A172 (cell line): Measurements from ENCODE around the gene FFAR2. TPM values are rescaled to one million over a fixed set of nuclear protein-coding genes. Genes with fewer than 3 reads are reported as not detected.
"Not testable (repeated sequence)": the region's sequence is repeated elsewhere in the genome, so short reads cannot be mapped to it uniquely, and the experiment has no call there.

Experiments
- DNase-seq: peaks from one replicate; pipeline ENCODE4 v3.0.0-alpha.2; 2015; ENCODE audit warnings: low spot score
- total RNA-seq: library from RNA; depleted of rRNA; stranded (reverse); fragments of >200 nt; shearing (Covaris generic); gene quantifications from 2 replicates; pipeline ENCODE4 v1.2.3, GENCODE V29; 2014; rRNA removed

FFAR2 gene
- total RNA-seq, result not detected in 2 replicates

DNA sequence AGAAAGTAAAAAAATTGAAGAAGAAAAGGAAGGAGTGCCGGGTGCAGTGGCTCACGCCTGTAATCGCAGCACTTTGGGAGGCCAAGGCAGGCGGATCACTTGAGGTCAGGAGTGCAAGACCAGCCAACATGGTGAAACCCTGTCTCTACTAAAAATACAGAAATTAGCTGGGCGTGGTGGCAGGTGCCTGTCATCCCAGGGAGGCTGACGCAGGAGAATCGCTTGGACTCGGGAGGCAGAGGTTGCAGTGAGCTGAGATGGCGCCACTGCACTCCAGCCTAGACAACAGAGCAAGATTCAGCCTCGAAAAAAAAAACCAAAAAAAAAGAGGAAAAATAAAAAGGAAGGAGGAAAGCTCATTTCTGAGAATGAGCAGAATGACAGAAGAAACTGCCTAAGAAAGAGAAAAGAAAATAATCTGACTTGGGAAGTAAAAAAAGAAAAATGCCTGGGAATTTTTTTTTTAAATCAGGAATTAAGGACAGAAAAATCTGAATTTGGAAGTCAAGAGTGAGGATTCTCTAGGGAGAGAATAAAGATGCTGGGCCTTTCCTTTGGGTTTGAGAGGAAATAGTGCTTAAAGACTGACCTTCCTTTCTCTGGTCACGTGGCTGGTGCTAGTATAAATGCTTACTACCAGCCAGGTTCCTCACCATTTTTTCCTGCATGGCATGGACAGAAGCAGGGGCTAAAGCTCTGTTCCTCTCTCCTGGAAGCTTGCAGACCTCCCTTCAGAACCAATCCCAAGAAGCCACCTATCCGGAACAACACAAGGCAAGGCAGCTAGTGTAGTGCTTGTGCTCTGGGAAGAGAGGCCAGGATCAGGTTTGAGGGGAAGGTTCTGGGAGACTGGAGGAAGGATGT lies at the start of gene FFAR2:
FFAR2 (plus strand) TSS at position 652 of the 864 bp plus-strand sequence. CDS start 1,458 bp downstream, outside the sequence.
- no peak for DNase-seq

DNA sequence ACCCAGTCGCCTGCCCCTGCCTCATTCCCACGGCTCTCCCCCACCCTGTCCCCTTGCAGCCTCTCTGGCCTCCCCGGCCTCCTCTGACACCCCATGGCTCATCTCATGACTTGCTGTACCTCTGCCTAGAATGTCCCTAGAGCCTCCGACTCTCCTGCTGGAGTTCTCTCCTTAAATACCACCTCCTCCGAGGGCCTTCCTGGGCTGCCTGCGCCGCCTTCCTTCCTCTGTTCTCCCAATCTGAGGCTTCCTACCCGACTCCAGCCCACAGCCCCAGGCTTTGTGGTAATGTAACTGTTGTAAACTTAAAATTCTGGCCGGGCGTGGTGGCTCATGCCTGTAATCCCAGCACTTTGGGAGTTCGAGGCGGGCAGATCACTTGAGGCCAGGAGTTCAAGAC lies 49.5 kb upstream of the FFAR2 start:
- DNase-seq, result no peak

DNA sequence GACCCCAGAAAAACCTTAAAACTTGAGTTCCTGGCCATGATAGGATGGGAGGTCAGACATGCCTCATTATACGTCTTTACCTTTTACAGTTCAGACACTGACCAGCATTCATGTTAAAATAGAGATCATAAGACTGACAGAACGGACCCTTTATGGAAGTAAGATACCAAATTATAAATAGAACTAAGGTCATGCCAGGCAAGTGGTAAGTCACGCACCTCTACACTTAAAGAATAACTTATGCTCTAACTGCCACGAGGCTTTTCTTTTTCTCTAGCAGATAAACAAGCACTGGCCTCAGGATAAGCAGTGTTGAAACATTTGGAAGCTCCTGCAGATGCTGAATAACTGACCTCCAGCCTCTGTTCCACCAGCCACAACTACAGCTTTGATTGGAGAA lies 48.8 kb upstream of the FFAR2 start:
- no peak for DNase-seq

DNA sequence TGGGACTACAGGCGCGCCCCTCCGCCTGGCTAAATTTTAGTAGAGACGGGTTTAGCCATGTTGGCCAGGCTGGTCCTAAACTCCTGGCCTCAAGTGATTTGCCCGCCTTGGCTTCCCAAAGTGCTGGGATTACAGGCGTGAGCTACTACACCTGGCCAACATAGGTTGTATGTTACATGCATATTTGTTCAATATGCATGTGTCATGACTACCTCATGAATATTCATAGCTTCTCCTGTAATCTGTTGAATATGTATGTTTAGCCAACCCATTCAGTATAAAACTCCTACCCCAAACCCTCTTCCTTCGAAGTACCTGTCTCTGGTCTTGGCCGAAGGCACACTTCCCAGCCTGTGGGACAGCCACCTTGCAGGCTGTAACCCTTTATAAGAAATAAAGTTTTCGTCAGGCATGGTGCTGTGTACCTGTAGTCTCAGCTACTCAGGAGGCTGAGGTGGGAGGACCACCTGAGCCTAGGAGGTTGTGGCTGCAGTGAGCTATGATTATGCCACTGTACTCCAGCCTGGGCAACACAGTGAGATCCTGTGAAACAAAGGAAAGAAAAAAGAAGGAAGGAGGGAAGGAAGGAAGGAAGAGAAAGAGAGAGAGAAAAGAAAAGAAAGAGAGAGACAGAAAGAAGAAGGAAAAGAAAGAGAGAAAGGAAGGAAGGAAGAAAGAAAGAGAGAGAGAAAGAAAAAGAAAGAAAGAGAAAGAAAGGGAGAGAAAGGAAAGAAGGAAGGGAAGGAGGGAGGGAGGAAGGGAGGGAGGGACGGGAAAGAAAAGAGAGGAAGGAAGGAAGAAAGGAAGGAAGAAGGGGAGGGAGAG lies 47.9 kb upstream of the FFAR2 start:
- no peak for DNase-seq

DNA sequence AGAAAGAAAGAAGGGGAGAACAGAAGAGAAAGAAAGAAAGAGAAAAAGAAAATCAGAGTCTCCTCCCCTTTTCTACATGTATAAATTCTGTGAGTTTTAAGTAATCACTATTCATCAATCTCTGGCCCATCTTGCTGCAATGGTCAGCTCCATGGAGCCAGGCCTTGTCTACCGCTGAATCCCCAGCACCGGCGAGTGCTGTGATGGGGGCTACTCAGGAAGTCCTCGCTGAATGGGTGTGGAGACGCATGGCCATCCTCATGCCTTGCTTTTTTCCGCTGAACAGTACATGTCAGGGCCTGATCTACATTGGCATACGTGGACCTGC lies 47.3 kb upstream of the FFAR2 start:
- no peak for DNase-seq

DNA sequence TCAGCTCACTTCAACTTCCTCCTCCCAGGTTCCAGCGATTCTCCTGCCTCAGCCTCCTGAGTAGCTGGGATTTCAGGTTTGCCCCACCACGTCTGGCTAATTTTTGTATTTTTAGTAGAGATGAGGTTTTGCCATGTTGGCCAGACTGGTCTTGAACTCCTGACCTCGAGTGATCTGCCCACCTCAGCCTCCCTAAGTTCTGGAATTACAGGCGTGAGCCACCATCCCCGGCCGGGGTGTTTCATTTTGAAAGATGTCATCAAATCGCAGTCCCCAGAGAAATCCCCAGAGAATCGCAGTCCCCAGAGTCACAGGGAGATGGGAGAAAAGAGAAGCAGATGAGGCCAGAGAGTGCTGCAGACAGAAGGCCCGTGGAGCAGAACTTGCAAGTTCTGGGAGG lies 46.6 kb upstream of the FFAR2 start:
- not testable (repeated sequence) for DNase-seq

DNA sequence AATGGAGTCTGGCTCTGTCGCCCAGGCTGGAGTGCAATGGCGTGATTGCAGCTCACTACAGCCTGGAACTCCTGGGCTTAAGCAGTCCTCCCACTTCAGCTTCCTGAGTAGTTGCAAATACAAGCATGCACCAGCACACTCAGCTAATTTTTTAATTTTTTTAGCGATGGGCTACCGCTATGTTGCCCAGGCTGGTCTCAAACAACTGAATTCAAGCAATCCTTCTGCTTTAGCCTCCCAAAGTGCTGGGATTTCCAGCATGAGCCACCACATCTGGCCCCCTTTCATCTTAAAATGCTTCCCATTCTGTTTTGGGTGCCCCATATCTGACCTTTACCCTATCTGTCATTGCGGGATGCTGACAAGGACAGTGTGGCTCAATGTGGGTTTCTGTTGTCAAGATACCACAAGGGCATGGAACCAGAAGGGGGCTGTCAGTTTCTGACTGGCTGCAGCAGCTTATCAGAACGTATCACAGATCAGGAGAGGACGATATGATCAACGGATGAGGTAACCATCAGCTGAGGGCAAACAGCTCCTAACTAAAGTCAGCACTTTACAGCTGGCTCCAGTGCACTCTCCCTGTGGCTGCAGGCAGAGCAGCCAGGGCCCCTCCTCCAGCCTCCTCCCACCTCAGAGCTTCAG lies 44.8 kb upstream of the FFAR2 start:
- no peak for DNase-seq

DNA sequence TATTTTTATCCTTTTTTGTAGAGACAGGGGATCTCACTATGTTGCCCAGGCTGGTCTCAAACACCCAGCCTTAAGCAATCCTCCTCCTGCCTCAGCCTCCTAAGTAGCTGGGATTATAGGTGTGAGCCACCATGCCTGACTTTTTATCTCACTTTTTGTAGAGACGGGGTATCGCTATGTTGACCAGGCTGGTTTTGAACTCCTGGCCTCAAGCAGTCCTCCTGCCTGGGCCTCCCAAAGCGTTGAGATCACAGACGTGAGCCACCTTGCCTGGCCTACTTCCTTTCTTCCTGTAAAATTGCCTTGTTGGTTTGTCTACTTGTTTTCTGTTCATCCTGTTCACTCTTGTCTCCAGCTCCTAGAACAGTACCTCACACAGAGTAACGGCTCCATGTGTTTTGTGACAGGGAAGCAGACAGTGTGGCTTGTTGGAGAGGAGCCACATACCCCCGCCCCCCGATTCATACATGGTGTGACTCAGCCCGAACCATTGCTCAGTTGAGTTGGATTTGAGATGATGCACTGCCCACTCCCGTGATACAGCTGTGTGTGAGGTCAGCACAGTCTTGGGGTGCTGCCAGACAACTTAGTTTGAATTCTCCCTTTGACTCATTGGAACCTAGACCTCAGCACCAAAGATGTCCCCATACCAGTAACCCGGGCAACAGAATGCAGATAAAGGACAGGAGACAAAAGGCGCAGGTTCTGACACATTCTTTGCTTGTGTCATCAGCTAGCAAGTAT lies 43.0 kb upstream of the FFAR2 start:
- DNase-seq, result peak; percentile 97

DNA sequence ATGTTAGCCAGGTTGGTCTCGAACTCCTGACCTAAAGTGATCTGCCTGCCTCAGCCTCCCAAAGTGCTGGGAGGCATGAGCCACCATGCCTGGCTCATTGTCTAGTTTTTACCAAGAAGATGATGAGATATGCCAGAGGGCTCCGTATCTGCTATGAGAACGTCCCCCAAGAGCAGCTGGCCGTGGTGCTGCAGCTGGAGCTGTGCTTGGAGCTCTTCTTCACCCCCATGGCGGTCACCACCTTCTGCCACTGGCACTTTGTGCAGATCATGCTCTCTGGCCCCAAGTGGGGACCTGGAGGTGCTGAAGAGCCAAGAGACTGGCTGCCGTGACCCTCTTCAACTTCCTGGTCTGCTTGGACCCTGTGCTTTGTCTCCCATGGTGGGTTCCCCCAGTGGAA lies 40.4 kb upstream of the FFAR2 start:
- DNase-seq, result no peak

DNA sequence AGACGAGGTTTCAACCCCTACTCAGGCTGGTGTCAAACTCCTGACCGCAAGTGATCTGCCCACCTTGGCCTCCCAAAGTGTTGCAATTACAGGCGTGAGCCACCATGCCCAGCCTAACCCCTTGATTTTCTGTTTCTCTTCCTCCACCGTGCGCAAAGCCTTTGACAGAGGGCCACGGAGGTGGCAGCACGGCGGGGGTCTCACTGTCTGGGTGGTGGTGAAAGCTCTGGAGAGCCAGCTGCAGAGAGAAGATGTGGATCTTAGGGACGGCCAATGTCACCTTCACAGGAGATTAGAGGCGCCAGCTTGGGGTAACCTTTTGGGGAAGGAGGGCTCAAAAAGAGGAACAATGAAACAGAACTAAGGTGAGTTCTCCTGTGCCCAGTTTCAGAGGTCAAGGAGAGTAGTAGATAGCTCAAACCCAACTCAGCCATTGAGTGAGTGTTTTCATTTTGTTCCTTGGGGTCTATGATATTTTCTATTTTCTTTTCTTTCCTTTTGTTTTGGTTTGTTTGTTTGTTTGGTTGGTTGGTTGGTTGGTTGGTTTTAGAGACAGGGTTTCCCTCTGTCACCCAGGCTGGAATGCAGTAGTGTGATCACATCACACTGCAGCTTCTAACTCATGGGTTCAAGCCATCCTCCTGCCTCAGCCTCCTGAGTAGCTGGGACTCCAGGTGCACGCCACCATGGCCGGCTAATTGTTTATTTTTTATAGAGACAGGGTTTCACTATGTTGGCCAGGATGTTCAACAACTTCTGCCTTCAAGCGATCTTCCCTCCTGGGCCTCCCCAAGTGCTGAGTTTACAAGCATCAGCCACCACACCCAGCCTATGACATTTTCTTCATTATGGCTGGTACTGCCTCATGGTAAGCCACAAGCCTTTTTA lies 39.5 kb upstream of the FFAR2 start:
- no peak for DNase-seq

DNA sequence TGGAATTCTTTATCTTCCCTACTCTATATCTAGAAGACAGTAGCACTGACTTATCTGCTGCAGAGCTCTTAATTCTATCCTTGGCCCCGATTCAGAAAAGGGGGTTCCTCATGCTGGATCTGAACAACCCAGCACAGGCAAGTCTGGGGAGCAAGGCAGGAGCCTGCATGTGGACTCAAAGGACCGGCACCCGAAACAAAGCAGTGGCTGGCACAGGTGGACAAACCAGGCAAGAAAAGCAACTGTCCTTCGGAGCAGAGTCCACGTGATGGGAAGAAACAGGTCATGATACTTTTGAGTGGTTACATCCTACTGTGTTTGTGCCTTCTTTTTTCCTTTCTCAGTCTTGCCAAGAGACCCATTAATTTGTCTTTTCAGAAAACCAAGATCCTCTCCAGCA lies 38.9 kb upstream of the FFAR2 start:
- no peak for DNase-seq

DNA sequence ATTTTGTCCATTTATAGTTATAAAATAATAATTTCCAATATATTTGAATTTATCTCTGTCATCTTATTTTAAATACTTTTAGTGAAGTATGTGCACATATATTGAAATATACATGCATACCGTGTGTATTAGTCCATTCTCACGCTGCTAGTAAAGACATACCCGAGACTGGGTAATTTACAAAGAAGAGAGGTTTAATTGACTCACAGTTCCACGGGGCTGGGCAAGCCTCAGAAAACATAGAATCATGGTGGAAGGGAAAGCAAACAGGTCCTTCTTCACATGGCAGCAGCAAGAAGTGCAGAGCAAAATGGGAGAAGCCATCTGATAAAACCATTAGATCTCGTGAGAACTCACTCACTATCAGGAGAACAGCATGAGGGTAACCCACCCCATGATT lies 37.6 kb upstream of the FFAR2 start:
- no peak for DNase-seq

DNA sequence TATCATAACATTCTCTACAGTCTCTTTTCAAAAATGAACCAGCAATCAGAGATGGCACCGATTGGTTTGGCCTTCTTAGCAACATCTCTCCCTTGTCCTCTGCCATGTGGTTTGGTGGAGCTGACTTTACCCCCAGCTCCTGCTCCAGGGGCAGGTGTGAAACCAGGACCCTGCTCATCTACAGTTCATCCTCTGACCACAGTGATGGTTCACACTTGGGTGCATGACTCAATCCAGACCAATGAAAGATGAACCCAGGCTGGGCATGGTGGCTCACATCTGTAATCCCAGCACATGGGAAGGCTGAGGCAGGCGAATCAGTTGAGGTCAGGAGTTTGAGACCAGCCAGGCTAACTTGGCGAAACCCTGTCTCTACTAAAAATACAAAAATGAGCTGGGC lies 33.6 kb upstream of the FFAR2 start:
- no peak for DNase-seq

DNA sequence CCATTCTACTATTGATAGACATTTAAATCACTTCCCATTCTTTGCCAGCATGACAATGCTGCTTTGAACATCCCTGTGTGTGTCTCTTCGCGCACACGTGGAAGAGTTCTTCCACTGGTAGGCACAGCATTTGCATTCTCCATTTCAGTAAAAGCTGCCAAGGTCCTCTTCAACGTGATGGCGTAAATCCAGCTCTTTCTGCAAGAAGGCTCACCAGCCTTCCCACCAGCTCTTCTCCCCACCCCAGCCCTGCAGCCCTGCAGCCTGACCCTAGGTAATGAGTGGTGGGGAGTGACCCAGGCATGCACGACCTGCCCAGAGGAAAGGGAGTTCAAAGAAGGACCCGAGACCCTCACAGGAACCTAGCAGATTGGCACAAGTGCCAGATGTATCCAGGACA lies 31.7 kb upstream of the FFAR2 start:
- DNase-seq, result no peak

DNA sequence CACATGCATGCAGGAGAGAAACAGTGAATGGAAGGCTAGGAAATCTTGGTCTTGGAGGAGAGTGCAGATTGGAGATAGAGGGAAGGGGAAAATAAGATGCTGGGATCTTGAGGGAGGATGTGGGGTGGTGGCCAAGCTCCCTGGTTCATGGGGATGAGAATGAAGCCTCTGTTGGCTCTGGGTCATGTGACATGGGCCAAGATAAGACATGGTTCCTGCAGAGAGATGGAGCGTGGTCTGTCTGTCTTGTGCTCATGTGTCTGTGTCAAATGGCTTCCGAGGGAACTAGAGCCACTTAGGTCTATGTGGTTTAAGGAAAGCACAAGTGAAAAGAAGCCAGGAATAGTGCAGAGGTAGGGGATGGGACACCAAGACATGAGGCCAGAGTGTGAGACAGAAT lies 30.8 kb upstream of the FFAR2 start:
- no peak for DNase-seq

DNA sequence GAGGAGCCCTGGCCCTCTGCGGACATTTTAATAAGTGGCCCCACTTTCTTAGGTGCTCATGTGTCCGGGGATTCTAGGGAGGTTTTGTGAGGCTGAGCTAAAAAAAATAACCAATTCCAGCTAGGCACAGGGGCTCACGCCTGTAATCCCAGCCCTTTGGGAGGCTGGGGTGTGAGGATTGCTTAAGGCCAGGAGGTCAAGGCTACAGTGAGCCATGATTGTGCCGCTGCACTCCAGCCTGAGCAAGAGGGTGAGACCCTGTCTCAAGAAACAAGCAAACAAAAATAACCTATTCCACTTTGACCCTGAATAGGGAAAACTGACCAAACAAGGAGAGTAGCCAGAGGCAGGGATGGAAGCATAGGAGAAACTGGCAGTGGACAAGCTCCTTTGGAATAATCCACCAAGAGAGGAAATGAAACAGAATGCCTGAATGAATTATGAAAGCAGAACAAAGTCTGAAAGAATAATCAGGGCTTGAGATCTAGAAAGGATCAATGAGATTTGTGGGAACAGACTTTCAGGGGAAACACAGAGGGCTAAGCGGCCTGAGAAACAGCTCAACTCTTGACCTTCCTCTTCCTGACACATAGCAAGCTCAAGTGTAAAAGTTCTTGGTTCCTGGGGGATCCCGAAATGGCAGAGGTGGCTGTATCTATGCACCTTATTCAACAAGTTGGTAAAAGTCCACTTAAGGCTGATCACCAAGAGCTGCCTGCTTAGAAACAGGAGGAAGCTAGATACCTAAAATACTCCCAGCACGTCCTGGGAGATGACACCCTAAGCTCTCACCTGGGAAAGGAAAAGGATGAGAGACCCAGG lies 30.1 kb upstream of the FFAR2 start:
- no peak for DNase-seq

DNA sequence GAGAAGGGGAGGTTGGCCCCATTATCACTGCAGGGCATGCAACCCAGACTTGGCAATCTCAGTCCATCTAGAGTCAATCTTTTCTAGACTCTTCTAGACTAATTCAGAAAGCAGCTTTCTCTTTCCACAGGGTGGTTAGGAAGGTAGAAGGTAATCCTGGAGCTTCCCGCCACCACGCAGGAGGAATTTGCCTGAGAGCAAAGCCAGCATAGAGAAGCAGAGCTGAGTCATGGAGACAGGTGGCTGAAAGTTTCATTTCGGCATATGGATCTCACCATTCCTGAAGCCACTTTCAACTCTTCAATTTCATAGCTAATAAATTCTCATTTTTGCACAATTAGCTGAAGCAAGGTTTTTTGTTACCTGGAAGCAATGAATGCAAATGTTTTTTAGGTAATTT lies 29.0 kb upstream of the FFAR2 start:
- DNase-seq, result no peak

DNA sequence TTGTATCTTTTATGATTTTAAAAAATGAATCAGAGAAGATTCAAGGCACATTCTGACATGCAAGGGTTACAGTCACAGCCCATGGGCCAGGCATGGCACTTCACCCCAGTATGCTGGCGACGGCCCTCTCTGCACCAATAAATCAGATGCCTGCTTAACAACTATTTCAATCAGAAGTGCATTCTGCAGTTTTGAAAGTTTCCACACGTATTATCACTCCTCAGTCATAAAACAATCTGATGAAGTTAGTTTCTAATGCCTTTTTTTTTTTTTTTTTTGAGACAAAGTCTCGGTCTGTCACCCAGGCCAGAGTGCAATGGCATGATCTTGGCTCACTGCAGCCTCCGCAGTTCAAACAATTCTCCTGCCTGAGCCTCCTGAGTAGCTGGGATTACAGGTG lies 28.3 kb upstream of the FFAR2 start:
- no peak for DNase-seq

DNA sequence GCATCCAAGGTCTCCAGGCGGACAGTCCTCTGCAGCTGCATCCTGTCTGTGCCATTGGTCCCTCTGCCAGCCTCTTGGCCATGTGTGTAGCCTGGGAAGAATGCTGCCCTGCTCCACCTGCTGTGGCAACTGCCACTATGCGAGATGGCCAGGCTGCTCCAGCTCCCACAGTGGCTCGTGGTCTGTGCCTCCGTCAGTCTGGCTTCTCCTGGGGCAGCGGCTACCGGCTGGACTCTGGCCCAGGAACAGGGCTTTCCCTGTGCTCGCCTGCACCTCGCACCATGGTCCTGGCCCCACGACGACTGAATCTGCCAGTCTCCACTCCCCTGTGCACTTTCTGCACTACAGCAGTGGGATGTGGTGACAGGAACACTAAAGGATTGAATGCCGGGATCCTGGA lies 26.7 kb upstream of the FFAR2 start:
- DNase-seq, result no peak

DNA sequence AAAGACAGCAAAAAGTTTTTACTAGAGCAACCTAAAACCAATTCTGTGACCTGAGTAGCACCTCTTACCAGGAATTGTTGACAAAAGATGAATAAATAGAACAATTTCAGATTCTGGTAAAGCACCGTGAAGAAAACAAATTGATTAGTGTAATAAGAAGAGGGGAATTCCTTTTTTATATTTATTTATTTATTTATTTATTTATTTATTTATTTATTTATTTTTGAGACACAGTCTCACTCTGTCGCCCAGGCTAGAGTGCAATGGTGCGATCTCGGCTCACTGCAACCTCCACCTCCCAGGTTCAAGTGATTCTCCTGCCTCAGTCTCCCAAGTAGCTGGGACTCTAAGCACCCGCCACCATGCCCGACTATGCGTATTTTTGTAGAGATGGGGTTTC lies 24.7 kb upstream of the FFAR2 start:
- DNase-seq, result not testable (repeated sequence)
